GM04504 (cell line): Measurements from ENCODE around the gene CD79A.
"Not testable (repeated sequence)": the region's sequence is repeated elsewhere in the genome, so short reads cannot be mapped to it uniquely, and the experiment has no call there.

ENCODE experiments used
- DNase-seq: peaks from one replicate; pipeline ENCODE4 v3.0.0-alpha.2; 2012; ENCODE audit warnings: low read depth

The CD79A gene

DNA sequence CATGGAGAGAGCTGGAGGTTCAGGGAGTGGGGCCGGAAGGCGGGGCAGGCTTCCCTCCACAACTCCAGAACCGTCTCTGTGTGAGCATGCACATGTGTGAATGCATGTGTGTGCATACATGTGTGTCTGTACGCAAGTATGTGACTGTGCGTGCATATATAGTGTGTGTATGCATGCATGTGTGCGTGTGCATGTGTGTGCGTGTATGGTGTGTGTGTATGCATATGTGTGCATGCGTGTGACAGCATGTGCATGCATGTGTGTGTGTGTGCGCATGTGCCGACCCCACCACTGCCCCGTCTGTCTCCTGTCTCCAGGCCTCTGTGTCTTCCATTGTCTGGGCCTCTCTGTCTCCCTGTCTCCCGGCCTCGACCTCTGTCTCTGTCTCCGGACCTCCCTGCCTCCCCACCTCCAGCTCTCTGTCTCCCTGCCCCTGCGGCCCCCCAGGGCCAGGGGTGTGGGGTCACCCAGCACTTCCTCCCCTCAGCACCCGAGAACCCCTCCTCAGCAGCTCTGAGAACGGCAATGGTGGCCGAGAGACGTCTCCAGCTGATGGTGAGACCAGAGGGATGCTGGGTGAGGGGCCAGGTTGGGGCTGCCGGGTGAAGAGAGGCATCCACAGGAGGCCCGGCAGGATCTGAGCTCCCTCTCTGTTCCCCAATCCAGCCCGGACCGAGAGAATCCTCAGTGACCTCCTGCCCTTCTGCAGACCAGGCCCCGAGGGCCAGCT lies 28.4 kb downstream of the CD79A start:
- no peak for DNase-seq

GRCh38 chr19:41906271-41906670 lies 29.2 kb downstream of the CD79A start:
- DNase-seq, result no peak

GRCh38 chr19:41906916-41907680 lies 30.0 kb downstream of the CD79A start:
- no peak for DNase-seq

DNA sequence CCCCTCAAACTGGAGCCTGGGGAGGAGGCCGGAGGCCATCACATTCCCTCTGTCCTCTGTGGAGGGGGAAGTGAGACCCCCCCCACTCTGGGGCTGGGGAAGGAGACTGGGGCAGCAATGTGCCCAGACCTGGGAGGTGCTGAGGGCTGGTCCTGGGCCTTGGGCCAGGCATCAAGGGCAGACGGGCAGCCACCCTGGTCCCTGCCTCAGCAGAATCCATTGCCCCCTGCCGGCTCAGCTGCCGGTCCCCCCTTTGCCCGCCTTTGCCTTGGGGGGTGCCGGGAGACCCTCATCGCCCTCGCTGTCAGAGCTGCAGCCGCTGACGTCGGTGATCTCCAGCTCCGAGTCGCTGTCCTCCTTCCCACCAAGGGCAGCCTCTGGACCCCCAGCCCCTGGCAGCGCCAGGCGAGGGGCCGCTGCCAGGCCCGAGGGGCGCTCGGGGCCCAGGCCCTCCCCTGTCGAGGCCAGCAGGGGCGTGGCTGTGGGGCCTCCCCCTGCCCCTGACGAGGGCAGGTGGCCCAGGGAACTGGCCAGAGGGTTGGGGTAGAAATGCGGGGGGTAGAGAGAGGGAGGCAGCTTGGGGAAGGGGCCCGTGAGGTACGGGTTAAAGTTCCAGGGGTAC lies 31.0 kb downstream of the CD79A start:
- no peak for DNase-seq

- DNase-seq, result no peak
Measured at GRCh38 chr19:41908724-41909464, 31.8 kb downstream of the CD79A start.

DNA sequence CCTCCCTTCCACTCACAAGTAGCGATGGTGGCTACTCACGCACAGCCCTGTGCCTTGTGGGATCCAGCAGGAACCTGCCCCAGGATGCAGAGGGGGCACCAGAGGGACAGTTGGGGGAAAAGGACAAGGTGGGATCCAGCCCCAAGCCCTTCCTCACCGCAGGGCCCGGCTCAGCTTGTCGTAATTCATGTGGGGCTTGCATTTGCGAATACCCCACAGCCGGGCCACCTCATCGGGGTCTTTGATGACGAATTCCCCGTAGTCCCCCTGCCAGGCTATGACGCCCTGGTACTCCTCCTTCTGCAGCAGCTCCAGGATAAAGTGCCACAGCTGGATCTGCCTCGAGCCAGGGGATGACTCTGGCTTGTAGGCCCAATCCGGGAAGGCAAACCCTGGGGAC lies 32.6 kb downstream of the CD79A start:
- DNase-seq, result no peak

- no peak for DNase-seq
Measured at GRCh38 chr19:41910240-41910991, 33.3 kb downstream of the CD79A start.

DNA sequence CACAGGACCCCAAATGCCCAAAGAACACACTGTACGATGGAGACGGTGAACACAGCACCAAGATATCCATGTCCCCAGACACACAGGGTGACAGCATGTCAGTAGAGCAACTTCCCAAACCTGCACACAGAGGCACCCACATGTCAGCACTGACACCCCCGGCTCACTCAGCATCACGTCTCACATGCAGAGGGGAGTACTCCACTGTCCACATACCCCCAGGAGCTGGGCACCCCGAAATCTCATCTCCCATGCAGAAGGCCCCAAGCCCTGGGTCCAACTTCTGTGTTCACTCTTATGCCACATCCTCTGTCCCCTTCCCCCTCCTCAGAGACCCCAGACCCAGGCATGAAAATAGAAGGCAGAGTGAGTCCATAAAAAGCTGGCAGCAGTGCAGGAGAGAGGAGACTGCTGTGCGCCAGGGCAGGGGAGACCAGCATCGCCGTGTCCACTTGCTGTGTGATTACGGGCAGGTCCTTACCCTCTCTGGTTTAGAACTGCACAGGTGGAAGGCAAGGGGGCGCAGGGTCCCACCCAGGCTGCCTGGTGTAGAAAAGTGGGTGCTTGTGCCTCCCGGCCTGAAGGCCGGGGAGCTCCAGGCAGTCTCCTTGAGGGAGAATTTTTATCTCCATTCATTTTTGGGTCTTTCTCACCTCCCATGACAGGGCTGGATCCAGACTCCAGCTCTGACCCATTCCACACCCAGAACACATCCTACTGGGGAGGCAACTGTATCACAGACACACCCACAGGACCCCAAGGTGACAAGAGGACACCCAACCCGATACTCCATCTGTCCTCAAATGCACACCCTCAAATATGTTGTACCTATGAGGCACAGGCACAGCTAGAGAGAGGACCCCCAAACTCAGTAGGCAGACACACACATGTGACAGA lies 34.2 kb downstream of the CD79A start:
- DNase-seq, result no peak

- no peak for DNase-seq
Measured at GRCh38 chr19:41911889-41912731, 35.0 kb downstream of the CD79A start.

DNA sequence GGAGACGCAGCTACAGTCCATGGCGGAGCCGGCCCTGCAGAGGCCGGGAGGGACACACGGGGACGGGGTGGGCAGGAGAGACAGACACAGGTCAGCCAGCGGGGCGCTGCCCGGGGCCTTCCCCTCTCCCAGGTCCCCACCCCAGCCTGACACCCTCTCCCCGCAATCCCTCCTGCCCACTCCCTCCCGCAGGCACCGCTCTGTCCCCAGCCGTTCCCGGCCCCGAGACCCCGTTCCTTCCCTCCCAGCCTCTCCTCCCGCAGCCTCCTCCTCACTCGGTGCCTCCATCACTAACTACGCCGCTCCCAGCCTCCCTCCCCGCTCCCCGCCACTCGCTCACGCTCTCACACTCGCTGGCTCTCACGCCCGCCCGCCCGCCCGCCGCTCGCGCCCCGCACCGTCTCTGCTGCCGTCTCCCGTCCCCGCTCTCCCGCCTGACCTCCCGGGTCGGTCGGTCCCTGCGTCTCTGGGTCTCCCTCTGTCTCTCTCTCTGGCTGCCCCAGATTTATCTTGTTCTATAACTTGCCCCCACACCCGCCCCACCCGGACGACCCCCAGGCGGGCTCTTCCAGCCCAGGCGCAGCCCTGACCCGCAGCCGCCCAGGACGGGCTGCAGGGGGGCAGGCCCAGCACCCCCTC lies 35.9 kb downstream of the CD79A start:
- no peak for DNase-seq

GRCh38 chr19:41913538-41914423 lies 36.7 kb downstream of the CD79A start:
- no peak for DNase-seq

GRCh38 chr19:41914424-41914834 lies 37.4 kb downstream of the CD79A start:
- not testable (repeated sequence) for DNase-seq

GRCh38 chr19:41915021-41915775 lies 38.1 kb downstream of the CD79A start:
- DNase-seq, result no peak

DNA sequence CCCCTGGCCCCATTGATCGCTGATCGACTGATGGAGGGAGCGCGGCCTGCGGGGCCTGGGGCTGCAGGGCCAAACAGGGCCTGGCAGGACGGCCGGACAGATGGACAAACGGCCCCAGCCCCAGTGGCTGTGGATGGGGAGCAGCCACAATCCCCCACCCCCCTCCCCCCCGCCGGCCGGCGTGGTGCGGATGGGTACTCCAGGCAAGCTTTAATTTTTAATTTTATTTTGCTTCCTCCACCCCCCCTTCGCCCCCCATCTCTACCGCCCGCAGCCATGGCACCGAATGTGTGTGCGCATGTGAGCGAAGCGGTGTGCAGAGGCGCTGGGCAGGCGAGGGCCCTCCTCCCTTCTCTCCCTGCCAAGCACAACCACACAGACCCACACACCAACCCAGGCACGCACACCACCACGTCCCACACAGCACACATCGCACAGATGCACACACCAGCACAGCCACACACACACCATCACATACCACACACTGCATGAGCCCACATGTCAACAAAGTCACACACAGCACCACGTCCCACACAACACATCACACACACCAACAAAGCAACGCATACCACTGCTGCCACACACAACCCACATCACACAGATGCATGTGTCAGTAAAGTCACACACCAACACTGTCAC lies 38.8 kb downstream of the CD79A start:
- no peak for DNase-seq

DNA sequence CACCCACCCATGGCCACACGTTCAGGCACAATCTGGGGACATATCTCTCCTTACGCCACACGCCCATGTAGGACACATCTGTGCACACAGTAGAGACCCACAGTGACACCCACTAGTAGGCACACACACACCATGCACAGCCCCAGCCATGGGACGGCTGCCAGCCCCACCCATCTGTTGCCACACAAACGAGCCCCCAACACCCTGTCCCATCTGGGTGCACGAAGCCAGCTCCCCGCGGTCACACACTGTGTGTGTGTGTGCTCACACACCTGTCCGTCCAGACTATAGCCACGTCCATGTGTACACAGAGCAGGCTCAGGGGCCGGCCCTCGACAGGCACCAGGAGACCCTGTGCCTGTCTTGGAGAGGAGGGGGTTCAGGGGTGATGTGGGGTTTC lies 40.6 kb downstream of the CD79A start:
- DNase-seq, result no peak

GRCh38 chr19:41918095-41918494 lies 41.0 kb downstream of the CD79A start:
- no peak for DNase-seq
